ENCODE data around the gene KARS1. TPM values are rescaled to one million over a fixed set of nuclear protein-coding genes. Genes with fewer than 3 reads are reported as not detected.

The KARS1 gene
- total RNA-seq, 4 donors from 2014 or later, result 85.7 to 130 (median 123) TPM

DNA sequence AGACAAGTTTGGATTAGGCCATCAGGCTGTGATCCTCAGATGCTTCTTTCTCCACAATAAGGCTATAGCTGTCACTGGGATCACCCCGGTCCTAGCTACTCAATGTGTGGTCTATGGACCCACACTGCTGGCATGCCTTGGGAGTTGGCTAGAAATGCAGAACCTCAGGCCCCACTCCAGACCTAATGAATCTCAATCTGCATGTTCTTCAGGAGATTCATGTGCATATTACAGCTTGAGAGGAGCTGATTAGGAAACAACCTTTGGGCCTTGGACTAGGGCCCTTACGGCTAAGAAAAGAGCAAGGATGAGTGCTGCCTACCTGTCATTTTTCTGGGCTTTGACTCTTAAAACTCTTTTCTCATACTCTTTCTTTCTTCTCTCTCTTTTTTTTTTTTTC, 31.8 kb downstream of the KARS1 start:
- Histone ChIP-seq H3K27me3 (no peaks in the 10 kb centered on the region), H3K4me3 (no peak overlapping the region), H3K9me3 (no peaks in the 10 kb centered on the region), H3K27ac (no peak overlapping the region), H3K36me3 (peaks cover 5 to 98% (median 33%) of the 10 kb centered on the region in 3 donors), H3K4me1 (peaks cover 0 to 6% (median 0%) of the 10 kb centered on the region in 3 donors)
- no peak for DNase-seq
- no peak for TF ChIP-seq POLR2A (IDR thresholded peaks at IDR 0.05)
- TF ChIP-seq, protein P1, sequence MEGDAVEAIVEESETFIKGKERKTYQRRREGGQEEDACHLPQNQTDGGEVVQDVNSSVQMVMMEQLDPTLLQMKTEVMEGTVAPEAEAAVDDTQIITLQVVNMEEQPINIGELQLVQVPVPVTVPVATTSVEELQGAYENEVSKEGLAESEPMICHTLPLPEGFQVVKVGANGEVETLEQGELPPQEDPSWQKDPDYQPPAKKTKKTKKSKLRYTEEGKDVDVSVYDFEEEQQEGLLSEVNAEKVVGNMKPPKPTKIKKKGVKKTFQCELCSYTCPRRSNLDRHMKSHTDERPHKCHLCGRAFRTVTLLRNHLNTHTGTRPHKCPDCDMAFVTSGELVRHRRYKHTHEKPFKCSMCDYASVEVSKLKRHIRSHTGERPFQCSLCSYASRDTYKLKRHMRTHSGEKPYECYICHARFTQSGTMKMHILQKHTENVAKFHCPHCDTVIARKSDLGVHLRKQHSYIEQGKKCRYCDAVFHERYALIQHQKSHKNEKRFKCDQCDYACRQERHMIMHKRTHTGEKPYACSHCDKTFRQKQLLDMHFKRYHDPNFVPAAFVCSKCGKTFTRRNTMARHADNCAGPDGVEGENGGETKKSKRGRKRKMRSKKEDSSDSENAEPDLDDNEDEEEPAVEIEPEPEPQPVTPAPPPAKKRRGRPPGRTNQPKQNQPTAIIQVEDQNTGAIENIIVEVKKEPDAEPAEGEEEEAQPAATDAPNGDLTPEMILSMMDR (IDR thresholded peaks at IDR 0.05), result no peak
- intact Hi-C loops (cut with DNase I), result no loop called here
- 96 to 100% methylated on average over 2 of the region's 2 CpGs for WGBS, 2 donors

DNA sequence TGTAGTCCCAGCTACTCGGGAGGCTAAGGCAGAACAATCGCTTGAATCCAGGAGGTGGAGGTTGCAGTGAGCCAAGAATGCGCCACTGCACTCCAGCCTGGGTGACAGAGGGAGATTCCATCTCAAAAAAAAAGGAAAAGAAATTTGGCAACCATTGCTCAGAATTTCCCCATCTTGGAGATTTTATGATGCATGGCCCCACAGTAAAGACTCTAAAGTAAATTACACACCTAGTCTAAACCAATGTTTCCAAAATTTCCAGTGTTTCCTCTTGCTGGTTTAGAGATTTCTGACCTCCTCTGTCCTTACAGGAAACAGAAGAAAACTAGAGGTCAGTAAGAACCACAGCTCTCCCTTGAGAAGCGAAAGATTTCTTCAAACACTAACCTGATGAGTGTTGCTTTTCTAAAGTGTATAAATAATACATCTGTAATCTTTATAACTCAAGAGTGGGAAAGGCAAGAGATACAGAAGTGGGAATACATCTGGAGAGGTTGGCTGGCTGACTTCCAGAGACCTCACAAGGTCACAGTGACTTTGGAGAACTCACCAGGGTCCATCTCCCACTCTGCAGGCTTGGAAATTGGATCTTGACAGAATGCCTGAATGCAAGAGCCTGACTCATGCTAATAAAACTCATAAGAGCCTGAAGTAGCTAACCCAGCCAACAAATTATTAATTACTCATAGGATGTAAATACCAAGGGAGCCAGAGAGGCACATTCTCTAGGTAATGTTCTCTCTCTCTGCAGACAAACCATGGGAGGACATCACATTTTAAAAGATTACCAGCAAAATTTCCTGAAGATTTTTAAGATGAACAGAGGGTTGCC, 33.2 kb downstream of the KARS1 start:
- no peak for TF ChIP-seq POLR2A (IDR thresholded peaks at IDR 0.05)
- TF ChIP-seq, protein P1 (IDR thresholded peaks at IDR 0.05), result no peak
- no peaks in the 10 kb centered on the region for H3K4me1 ChIP-seq
- no peaks in the 10 kb centered on the region for H3K27me3 ChIP-seq
- H3K4me3 ChIP-seq, result no peak overlapping the region
- intact Hi-C loops (cut with DNase I), result no loop called here
- no peak for DNase-seq
- no peaks in the 10 kb centered on the region for H3K9me3 ChIP-seq
- no peak overlapping the region for H3K27ac ChIP-seq
- WGBS, 2 donors, result 95 to 98% methylated on average over 4 of the region's 4 CpGs
- peaks cover 0 to 100% (median 37%) of the 10 kb centered on the region in 3 donors for H3K36me3 ChIP-seq

DNA sequence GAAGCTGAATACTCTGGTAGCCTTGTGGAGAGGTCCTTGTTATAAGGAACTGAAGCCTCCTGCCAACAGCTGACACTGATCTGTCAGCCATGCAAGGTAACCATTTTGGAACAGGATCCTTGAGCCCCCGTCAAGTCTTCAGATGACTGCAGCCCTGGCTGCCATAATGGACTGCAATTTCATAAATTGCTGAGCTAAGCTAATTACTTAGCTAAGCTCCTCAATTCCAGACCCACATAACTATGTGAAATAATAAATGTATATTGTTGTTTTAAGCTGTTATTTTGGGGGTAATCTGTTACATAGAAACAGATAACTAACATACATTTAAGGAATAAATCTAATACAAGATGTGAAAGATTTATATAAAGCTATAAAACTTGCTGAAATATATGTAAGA, 41.0 kb downstream of the KARS1 start:
- 92 to 100% methylated on average over 1 of the region's 1 CpG for WGBS, 2 donors
- intact Hi-C loops (cut with DNase I), result no loop called here
- DNase-seq, result no peak
- Histone ChIP-seq H3K36me3 (peaks cover 0 to 95% (median 23%) of the 10 kb centered on the region in 3 donors), H3K27me3 (no peaks in the 10 kb centered on the region), H3K27ac (no peak overlapping the region), H3K4me1 (no peaks in the 10 kb centered on the region), H3K4me3 (no peak overlapping the region), H3K9me3 (peaks cover 0 to 7% (median 0%) of the 10 kb centered on the region in 3 donors)
- TF ChIP-seq POLR2A (IDR thresholded peaks at IDR 0.05), result no peak
- TF ChIP-seq, protein P1 (IDR thresholded peaks at IDR 0.05), result no peak

DNA sequence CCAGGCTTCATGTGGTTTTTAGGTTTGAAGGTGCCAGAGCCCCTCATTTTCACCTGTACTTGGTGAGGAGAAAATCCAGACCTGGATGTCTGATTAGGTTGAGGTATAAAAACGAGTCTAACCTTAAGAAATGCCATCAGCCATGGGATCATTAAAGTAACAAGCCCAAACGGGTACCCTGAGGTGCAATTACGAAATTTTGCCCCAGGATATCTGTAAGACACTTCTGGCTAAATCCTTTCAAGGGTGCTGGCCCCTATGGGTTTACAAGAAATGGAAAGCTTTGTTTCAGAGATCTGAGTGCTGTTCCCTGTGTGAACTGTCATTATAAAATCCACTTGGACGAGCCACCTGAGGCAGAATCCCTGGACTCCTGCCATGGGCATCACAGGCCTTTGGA, 44.2 kb downstream of the KARS1 start:
- H3K27ac ChIP-seq, result no peak overlapping the region
- intact Hi-C loops (cut with DNase I), result no loop called here
- no peak for DNase-seq
- H3K9me3 ChIP-seq, result peaks cover 0 to 7% (median 0%) of the 10 kb centered on the region in 3 donors
- TF ChIP-seq POLR2A (IDR thresholded peaks at IDR 0.05), result no peak
- TF ChIP-seq, protein P1 (IDR thresholded peaks at IDR 0.05), result no peak
- peaks cover 7 to 94% (median 23%) of the 10 kb centered on the region in 3 donors for H3K36me3 ChIP-seq
- H3K4me1 ChIP-seq, result no peaks in the 10 kb centered on the region
- H3K27me3 ChIP-seq, result no peaks in the 10 kb centered on the region
- WGBS, 2 donors, result 65 to 76% methylated on average over 3 to 4 of the region's 4 CpGs
- H3K4me3 ChIP-seq, result no peak overlapping the region

DNA sequence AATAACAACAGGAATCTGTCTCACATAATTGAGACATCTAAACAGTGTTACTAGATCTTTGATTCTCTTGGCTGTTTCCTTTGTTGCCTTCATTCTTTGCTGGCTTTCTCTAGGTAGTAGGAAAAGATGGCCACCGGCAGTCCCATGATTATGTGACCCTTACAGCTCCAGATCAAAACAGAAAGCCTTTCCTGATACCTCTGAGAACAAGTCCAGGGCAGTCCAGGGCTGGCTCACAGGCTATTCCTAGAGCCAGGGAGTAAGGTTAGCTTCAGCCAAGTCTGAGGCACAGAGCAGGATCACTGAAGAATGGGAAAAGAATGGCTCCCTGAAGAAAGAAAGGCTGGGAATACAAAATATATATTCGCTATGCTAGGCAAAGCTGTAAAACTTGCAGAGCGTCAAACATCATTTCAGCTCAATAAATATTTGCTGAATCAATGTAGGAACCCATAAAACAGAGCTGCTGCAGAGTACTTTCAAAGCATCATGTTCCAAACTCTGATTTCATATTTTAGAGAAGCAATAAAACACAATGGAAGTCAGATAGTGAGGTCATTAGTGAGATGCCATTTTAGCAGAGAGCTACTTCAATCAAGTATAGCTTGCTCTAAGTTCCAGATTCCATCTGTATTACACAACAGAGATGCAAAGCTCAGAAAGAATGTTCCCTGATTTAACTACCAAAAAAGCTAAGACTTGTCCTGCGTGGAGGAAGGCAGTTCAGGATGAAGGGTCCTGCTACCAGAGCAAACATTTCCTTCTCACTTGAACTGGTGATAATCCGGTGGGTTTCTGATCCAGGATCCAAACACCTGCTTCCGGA, 47.8 kb downstream of the KARS1 start:
- TF ChIP-seq, protein P1 (IDR thresholded peaks at IDR 0.05), result no peak
- no peak for TF ChIP-seq POLR2A (IDR thresholded peaks at IDR 0.05)
- Histone ChIP-seq H3K9me3 (peaks cover 0 to 7% (median 0%) of the 10 kb centered on the region in 3 donors), H3K27ac (no peak overlapping the region), H3K36me3 (peaks cover 7 to 84% (median 12%) of the 10 kb centered on the region in 3 donors), H3K27me3 (no peaks in the 10 kb centered on the region), H3K4me1 (no peaks in the 10 kb centered on the region), H3K4me3 (no peak overlapping the region)
- DNase-seq, result no peak
- intact Hi-C loops (cut with DNase I), result no loop called here
- WGBS, 2 donors, result 93 to 95% methylated on average over 6 of the region's 6 CpGs
